HG03025 (cell line): Measurements from ENCODE around the gene ARHGEF7.

Experiments
- ATAC-seq: cut with Tn5 transposase; IDR thresholded peaks from one replicate; pipeline ENCODE4 v1.9.1; 2021; ENCODE audit warnings: mild to moderate bottlenecking, moderate library complexity; ENCODE audit not compliant: unreplicated experiment, low FRiP score

ARHGEF7 gene

DNA sequence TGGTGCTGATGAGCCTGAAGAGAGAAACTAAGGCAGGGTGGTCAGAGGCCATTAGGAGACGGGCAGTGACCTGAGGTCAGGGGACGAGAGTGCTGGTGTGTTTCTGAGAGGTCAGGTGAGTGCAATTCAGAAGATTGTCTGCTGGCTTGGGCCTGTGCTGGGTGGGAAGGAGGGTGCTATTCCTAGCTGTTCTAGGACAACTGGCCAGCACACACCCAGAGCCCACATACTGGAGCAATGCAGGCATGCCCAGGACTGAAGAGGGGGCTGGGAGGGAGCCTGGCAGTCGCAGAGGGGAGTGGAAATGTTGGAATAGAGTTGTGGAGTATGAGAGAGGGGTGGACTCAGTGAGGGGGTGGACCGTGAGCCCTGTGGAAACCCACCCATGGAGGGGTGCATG lies 16.5 kb downstream of the ARHGEF7 start:
- ATAC-seq = no peak

DNA sequence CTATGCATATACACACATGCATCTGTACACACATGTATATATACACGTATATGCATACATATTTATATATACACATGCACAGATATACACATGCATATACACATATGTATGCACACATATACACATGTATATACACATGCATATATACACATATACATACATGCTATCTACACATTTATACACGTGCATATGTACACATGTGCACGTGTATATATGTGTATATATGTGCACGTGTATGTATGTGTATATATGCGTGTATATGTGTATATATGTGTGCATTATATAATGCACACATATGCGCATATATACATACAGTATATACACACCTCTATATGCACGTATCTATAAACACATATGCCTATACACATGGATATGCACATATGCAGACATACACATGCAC lies 17.8 kb downstream of the ARHGEF7 start:
- no peak for ATAC-seq

DNA sequence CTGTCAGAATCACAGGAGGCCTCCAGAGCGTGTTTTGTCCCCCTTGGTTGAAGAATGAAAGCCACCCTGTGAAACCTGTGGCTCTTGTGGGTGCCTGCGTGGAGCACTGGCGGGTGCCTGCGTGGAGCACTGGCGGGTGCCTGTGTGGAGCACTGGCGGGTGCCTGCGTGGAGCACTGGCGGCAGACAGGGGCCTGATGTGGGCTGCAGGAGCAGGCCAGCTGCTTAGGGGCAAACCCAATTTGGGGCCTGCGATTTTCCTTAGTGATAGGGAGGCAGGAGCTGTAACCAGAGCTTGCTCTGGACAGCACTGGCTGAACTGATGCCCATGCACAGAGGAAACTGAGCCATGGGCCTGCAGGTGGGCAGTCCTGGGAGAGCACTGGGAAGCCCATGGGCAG lies 24.3 kb downstream of the ARHGEF7 start:
- ATAC-seq = no peak

DNA sequence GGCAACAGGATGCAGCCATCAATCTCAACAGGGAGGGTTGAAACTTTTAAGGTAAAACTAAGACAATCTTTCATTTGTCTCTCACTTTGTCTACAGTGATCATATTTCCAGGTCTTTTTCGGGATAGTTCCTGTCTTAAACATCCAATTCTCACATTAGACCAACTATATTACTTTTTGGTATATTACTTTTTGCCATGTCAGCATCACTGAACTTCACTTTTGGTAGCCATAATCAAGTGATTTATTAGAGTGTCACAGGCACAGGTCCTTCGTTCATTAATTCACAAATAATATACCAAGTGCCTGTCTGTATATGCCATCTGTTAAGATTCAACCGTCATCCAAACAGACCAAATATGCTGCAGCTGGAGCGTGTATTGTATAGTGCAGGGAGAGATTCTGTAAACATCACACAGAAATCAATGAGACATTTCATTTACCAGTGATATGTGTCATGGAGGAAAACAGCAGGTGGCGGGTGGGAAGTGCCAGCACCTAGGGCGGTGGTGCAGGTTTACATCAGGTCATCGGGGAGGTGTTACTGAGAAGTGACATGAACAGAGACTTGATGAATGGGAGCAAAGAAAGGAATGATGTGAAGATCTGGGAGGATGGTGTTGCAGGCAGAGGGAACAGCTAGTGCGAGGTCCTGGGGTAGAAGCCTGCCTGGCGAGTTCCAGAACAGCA lies 24.9 kb downstream of the ARHGEF7 start:
- ATAC-seq = no peak

DNA sequence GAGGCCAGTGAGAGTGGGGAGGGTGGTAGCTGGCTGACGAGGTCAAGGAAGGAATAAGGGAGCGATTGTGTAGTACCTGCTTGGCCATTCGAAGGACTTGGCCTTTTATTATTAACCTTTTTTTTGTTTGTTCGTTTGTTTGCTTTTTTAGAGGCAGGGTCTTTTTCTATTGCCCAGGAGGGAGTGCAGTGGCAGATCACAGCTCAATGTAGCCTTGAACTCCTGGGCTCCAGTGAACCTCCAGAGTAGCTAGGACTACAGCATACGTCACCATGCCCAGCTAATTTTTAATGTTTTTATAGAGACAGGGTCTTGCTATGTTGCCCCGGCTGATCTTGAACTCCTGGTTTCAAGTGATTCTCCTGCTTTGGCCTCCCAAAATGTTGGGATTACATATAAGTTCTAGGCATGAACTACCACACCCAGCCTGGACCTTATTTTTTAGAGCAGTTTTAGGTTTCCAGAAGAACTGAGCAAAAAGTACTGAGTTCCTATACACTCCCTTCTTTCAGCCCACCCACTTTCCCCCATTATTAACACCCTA lies 25.5 kb downstream of the ARHGEF7 start:
- no peak for ATAC-seq

DNA sequence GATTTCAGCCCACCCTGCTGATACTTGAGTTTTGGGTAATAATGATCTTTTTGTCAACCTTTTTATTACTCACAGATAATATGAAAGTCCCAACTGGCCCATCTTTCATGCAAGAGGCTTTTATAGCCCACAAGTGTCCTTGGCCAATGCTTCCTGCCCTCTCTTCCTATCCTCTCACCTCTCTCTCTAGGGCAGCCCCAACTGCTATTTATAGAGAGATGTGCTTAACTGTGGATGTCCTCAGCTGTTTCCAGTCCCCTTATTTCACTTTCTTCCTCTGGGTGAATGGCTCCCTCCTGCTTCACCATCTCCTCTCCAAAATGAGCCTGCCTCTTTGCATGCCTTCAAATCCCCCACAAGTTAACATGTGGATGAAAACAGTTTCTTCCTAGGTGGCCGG lies 27.4 kb downstream of the ARHGEF7 start:
- ATAC-seq = no peak

DNA sequence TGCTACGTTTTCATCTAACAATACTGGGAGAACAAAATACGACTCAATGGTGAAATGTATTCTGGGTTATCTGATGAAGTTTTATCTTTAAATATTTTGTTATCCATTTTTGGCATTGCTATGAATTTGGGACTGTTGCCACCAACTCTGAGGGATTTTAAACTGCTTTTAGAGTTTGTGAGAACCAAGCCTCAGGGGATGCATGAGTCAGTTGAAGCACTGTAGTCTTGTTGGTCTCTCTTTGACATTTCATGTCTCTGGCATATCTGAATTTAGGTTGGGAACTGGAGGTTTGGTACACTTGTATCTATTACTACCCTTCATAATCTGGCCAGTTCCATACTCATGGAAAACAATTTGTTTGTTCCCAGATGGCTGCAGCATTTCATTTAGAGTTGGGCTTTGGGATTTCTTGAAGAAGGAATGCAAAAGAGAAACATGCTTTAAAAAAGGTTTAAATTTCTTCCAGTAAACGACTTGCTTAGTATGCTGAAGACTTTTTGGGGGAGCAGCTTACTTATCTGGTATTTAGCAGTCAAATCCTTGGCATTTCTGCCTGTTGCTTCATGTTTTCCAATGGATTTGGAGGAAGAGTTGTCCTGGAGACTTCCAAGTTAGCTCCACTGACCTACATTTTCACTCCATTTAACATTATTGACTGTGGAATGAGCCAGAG lies 28.9 kb downstream of the ARHGEF7 start:
- no peak for ATAC-seq

DNA sequence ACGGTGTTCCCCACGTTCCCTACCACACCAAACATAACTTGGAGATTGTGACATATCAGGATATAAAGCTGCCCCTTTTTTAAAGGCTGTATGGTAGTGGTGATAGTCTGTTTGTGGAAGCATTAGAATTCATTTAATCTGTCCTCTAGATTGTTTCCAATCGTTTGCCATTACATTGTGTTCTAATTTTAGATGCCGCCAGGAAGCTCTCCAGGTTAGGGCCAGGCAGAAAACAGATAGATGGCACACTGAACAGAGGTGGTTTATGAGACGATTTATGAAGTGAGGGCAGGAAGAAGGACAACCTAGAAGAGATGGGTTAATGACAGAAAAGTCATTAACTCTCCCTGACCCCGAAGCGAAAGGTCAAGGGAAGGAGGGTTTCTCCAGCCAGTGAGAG lies 30.0 kb downstream of the ARHGEF7 start:
- ATAC-seq = no peak

DNA sequence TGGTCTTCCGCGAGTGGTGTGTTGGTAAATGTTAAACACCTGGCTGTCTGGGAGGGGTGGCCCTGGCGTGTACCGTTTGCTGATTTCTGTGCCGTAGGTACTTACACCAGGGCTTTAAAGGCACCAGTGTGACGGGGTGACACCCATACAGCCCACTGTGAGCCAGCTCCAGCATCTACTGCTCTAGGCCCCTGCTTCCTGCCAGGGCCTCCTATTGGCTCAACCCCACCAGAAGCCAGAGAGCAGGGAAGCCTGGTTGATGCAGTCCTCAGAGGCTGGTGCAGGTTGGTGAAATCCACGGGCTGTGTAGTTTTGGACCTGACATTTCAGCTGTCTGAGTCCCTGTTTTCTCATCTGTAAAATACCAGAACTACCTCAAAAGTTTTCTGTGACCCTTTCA lies 30.4 kb downstream of the ARHGEF7 start:
- ATAC-seq = no peak

DNA sequence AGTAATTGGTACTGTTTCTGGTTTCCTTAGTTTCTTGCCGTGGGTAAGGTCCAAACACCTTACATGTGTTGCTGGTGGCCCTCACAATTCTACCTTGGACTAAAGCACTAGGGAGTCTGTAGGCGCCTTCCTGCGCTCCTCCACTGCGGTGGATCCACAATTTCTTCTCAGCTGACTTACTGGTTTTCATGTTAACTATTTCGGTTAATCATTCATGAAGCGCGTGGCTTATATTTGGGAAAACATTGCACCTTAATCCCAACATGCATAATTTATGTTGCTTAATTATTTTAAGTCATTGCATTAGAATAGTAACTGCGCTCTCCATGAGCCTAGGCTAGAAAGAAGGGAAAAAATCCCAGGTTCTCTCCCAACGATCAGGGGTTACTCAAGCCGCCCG lies 37.7 kb downstream of the ARHGEF7 start:
- ATAC-seq = no peak

DNA sequence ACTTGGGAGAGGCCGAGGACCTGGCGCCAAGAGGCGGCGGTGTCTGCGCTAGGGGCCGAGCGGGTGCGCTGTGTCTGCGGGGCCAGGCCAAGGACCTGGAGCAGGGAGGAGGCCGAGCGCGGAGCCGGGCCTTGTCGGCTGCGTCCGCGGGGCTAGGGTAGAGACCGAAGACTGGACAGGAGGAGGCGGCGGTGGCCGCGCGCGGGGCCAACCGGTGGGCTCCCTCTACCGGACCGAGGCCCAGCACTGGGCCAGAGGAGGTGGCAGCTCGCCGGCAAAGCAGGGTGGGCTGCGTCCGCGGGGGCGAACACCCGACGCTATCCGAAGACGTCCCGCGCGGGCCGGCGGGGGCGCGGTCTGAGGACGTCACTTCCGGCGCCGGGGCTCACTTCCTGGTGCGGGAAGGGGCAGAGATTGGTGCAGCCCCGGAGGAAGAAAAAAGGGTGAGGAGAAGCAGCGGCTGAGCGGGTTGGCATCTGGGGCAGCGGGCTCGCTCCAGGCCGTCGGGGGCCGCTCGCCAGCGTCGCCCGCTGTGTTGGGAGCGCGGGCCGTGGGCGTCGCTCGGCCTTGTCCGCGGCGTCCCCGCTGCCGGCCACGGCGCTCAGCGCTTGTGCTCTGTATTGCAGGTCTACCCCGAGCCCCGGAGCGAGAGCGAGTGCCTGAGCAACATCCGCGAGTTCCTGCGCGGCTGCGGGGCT lies 38.3 kb downstream of the ARHGEF7 start:
- ATAC-seq = peak; percentile 88

DNA sequence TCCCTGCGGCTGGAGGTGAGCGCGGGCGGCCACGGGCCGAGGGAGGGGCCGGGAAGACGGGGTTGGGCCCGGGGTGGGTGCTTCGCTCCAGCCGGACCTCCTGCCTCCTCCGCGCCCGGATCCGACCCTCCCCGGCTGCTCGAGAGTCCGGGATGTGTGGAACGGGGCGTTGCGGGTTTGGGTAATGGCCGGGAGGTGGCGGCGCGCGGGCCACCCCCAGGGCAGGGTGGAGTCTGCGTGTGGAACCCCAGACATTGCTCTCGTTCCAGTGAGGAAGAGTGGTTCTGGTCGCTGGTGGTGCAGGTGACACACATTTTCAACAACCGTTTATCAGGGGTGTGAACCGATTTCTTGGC lies 38.8 kb downstream of the ARHGEF7 start:
- peak; percentile 46 for ATAC-seq

DNA sequence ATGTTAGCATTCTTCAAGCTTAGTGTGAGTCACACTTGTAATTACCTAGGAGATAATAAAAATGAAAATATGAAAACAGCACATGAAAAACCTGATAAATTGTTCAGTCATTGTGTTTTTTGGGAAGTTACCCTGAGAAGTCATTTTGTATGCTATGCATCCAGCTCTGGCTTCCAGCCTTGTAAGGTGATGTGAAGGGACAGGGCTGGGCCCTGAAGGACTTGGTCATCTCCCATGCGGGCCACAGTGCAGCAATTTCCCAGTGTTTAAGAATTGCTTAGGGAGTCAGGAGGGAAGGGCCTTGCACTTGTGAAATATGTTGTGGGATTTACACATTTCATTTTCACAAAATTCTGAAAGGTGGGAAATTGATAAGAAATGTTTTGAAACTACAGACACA lies 41.3 kb downstream of the ARHGEF7 start:
- no peak for ATAC-seq

DNA sequence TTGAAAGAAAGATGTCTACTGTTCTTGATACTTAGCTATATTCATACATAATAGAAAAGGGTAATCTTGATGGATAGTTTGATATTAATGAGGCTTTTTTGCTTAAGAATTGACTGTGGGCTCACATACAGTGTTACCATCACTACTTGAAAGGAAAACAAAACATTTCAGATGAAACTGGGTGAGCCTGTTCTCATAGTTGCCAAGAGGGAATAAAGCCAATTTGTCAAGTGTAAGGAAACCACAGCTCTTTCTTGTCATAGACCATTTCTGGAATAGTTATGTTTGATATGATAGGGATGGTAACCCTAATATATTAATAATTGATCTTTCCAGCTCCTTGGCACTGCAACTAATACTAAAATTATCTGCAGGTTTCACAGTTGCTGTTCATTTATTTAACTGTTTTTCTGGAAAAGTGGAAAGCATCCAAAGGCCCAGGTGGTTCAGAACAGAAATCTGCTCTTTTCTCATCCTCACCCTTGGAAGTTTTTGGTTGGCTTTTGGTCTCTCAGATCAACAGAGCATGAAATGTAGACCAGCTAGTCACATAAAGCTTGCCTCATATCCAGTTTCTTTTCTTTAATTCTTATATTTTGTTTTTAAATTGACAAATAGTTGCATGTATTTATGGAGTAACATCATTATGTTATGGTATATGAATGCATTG lies 43.2 kb downstream of the ARHGEF7 start:
- ATAC-seq = no peak

DNA sequence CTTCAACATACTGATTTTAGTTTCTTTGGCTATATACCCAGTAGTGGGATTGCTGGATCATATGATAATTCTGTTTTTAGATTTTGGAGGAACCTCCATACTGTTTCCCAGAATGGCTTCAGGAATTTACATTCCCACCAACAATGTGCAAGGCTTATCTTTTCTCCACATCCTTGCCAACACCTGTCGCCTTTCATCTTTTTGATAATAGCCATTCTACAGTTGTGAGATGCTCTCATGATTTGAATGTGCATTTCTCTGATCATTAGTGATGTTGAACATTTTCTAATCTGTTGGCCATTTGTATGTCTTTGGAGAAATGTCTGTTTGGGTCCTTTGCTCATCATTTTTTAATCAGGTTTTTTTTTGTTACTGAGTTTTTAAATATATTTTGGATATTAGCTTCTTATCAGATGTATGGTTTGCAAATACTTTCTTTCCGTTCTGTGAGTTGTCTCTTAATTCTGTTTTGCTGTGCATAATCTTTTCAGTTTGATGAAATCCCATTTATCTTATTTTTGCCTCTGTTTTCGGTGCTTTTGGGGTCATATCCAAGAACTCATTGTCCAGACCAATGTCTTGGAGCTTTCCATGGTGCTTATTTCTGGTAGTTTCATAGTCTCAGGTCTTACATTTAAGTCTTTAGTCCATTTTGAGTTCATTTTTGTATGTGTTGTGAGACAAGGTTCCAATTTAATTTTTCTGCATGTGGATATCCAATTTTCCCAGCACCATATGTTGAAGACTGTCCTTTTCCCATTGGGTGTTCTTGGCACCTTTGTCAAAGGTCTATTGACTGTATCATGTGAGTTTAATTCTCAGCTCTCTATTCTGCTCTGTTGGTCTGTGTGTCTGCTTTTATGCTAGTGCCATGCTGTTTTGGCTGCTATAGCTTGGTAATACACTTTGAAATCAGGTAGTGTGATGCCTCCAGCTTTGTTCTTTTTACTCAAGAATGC lies 44.5 kb downstream of the ARHGEF7 start:
- ATAC-seq = no peak

DNA sequence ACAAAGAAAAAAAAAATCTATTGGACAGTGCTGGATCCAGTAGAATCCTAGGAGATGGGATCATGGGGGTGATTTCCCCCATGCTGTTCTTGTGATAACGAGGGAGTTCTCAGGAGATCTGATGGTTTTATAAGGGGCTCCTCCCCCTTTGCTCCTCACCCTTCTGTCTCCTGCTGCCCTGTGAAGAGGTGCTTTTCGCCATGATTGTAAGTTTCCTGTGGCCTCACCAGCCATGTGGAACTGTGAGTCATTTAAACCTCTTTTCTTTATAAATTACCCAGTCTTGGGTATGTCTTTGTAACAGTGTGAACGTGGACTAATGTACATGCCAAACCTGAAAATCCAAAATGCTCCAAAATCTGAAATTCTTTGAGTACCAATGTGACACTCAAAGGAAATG lies 45.5 kb downstream of the ARHGEF7 start:
- no peak for ATAC-seq

DNA sequence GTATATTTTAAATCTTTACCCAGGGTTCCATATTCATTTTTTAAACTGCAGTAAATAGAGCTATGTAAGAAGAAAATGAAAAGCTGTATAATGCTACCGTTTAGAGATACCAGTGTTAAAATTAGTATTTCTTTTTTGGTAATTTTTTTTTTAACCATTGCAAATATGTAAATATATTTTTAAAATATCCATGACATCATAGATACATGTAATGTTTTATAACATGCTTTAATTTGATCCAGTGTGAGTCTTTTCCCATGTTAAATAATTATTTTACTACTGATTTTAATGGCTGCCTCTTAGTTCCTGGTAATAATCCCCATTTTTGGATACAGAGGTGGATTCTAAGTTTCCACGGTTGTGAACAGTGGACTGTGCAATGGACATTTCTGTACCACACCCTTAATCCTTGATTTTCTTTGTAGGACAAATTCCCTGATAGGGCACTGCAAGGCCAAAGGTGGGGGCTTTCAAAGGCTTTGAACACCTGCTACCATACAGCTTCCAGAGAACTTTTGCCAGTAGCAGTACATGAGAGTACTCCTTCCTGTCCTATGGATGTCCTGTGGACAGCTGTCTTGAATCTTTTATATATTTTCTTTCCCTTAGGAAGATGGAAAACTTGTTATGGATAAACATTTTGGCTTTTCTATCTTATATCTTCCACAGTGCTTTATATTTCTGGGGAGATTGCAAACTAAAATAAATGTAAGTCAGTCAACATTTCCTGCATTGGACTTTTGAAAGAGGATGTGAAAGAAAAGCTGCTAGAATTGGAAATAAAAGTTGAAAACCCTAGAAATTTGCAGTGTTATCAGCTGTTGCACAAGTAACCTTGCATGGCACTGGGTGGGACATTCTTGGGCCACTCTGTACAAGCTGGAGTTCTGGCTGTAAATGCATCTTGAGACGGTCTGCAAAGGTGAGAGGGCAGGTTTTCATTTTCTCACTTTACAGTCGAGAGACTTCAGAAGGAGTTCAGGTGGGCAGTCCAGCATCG lies 46.8 kb downstream of the ARHGEF7 start:
- ATAC-seq = peak; percentile 64

DNA sequence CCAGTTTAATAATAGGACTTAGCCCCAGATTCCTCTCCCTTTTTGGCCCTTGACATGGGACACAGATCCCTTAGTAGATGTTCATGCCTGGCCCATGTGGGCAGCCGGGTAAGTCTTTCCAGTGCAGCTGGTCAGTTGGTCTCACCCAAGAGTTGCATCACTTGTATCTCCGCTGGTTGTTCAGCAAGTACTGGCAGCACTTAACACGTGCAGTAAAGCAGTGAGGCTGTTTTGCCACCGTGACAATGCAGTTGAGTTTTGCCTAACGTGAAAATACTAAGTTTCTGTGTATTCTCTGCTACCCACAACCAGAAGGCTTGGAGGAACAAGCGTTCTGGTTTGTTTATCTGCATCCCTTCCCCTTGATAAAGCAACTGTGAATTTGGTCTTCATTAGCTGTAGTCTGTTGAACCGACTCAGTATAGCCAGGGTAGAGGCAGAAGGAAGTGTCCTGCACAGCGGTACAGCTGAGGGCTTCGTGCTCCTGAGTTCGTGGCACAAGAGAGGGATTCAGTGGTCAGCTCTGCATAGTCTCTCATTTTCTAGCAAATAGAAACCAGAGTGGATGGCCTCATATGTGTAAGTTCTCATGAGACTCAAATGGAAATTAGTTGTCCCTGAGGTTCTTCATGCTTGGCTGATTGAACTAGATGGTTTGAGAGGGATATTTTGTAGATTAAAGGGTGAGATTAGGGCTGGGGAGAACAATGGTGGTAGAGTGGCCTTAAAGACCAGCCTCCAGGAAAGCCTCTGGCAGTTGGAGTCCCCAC lies 50.3 kb downstream of the ARHGEF7 start:
- peak; percentile 56 for ATAC-seq
